ENCODE data around the gene TFAP2E. TPM values are rescaled to one million over a fixed set of nuclear protein-coding genes. Genes with fewer than 3 reads are reported as not detected.

The TFAP2E gene
- total RNA-seq, 4 donors from 2014 or later: 3.2 to 9.0 (median 5.2) TPM

DNA sequence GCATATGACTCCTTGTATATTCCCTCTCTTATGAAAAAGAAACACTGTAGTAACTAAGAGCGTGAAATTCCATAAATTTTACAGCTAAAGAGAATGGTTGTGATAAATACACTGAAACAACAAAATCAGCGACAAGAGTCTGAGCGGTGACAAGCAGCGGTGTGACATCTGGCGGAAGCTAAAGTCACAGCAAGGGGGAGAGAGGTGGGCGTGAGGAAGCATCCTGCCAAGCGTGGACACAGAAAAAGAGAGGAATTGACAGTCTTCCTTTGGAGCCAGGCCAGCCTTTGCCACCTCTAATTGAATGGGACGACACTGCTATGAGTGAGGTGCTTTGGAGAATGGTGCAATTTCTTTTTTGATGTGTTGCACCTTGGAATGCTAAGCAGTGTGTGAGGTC, 42.3 kb downstream of the TFAP2E start:
- Histone ChIP-seq H3K36me3 (peaks cover 39% of the 10 kb centered on the region), H3K27me3 (no peaks in the 10 kb centered on the region), H3K4me3 (no peak overlapping the region), H3K27ac (no peak overlapping the region), H3K4me1 (no peaks in the 10 kb centered on the region), H3K9me3 (no peaks in the 10 kb centered on the region)
- 85% methylated on average over 8 of the region's 8 CpGs for WGBS
- no peak for DNase-seq (ENCODE audit: low spot score in 2 of 2)
- TF ChIP-seq, protein P1, sequence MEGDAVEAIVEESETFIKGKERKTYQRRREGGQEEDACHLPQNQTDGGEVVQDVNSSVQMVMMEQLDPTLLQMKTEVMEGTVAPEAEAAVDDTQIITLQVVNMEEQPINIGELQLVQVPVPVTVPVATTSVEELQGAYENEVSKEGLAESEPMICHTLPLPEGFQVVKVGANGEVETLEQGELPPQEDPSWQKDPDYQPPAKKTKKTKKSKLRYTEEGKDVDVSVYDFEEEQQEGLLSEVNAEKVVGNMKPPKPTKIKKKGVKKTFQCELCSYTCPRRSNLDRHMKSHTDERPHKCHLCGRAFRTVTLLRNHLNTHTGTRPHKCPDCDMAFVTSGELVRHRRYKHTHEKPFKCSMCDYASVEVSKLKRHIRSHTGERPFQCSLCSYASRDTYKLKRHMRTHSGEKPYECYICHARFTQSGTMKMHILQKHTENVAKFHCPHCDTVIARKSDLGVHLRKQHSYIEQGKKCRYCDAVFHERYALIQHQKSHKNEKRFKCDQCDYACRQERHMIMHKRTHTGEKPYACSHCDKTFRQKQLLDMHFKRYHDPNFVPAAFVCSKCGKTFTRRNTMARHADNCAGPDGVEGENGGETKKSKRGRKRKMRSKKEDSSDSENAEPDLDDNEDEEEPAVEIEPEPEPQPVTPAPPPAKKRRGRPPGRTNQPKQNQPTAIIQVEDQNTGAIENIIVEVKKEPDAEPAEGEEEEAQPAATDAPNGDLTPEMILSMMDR (IDR thresholded peaks at IDR 0.05): no peak
- TF ChIP-seq EP300 (IDR thresholded peaks at IDR 0.05) (no peak), POLR2A (IDR thresholded peaks at IDR 0.05) (no peak), POLR2AphosphoS5 (IDR thresholded peaks at IDR 0.05) (no peak)

DNA sequence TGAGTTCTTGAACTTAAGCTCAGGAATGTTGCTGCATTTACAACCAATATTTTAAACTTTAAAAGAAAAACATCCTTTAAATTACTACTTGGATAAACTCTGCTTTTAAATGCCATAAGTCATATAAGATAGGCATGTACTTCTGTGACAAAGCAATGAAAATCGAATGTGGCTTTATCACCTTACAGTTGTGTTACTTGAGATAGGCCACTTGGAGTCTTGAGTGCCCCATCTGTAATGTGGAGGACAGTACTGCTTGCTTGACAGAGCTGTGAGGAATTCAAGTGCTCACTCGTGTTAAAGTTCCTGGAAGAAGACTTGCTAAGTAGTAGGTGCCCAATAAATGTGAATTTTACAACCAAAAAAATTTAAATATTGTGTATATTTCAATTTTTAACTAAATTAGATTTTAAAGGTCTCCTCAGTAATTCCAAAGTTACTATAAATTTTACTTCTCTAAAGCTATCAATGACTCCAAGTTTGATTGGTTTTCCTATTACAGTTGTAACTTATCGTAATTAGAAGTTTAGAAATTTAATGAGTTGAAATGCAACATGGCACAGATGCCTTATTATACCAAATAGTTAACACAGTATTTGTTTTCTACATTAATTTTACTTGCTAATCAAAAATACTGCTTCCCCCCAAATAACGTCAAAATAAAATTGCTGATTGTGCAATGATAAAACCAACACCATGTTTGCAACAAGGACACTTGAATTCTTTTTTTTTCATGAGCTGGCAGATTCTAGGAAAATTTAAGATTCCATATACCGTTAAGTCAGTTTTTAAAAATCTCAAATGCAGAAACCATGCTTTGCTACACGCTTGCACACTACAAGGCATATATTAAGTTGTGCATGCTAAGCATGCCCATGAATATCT, 46.4 kb downstream of the TFAP2E start:
- no peak for DNase-seq (ENCODE audit: low spot score in 2 of 2)
- TF ChIP-seq POLR2A (IDR thresholded peaks at IDR 0.05) (no peak), POLR2AphosphoS5 (IDR thresholded peaks at IDR 0.05) (no peak), EP300 (IDR thresholded peaks at IDR 0.05) (no peak)
- TF ChIP-seq, protein P1 (IDR thresholded peaks at IDR 0.05): no peak
- Histone ChIP-seq H3K27me3 (no peaks in the 10 kb centered on the region), H3K36me3 (peaks cover 35% of the 10 kb centered on the region), H3K4me1 (no peaks in the 10 kb centered on the region), H3K4me3 (no peak overlapping the region), H3K27ac (no peak overlapping the region), H3K9me3 (no peaks in the 10 kb centered on the region)
- 82% methylated on average over 6 of the region's 6 CpGs for whole genome bisulfite sequencing

DNA sequence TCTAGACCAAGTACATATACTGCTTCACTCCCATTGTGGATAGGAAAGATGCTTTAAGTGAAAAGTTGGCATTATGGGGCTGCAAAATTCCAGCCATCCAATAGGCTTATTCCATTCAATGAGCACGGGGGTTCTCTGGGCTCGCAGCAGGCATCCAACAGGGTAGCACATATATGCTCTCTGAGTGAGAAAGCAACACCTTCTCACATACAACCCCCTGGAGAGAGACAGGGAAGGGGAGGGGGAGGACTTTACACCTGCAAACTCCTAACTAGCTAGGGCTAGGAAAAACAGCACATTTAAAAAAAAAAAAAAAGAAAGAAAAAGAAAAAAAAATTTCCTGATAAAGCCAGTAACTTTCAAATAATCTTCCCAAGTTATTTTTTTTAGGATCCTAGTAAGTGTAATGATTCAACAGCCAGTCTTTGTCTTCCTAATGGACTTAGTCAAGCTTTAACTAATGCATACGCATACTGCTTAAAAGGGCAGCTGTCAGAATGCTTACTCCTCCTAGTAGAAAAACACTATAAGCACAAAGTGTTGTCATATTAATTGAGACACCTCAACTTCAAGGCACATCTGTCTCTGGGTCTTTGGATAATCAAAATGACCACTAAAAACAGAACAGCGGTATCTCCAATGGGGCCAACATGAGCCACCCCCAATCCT, 49.5 kb downstream of the TFAP2E start:
- Histone ChIP-seq H3K36me3 (peaks cover 33% of the 10 kb centered on the region), H3K9me3 (no peaks in the 10 kb centered on the region), H3K4me3 (no peak overlapping the region), H3K4me1 (no peaks in the 10 kb centered on the region), H3K27me3 (no peaks in the 10 kb centered on the region), H3K27ac (no peak overlapping the region)
- no peak for DNase-seq (ENCODE audit: low spot score in 2 of 2)
- TF ChIP-seq, protein P1 (IDR thresholded peaks at IDR 0.05): no peak
- TF ChIP-seq POLR2AphosphoS5 (IDR thresholded peaks at IDR 0.05) (no peak), POLR2A (IDR thresholded peaks at IDR 0.05) (no peak), EP300 (IDR thresholded peaks at IDR 0.05) (no peak)
- 81% methylated on average over 4 of the region's 4 CpGs for WGBS

DNA sequence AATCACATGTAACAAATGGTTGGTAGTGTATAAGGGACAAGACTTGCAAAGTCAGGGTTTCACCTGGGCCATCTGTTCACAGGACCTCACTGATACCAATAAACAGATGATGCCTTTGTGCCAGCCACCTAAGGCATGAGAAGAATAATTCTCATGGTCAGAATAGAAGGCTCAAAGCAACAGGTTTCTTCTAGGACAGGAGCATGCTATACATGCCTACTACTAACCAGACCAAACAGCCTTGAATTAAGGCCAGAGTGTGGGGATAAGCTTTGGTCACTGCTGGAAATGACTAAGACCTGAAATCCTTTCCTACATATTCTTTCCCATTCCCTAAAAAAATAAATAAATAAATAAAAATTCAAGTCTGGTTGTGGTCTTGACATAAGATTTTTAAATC, 50.7 kb downstream of the TFAP2E start:
- TF ChIP-seq EP300 (IDR thresholded peaks at IDR 0.05) (no peak), POLR2AphosphoS5 (IDR thresholded peaks at IDR 0.05) (no peak), POLR2A (IDR thresholded peaks at IDR 0.05) (no peak)
- TF ChIP-seq, protein P1 (IDR thresholded peaks at IDR 0.05): no peak

DNA sequence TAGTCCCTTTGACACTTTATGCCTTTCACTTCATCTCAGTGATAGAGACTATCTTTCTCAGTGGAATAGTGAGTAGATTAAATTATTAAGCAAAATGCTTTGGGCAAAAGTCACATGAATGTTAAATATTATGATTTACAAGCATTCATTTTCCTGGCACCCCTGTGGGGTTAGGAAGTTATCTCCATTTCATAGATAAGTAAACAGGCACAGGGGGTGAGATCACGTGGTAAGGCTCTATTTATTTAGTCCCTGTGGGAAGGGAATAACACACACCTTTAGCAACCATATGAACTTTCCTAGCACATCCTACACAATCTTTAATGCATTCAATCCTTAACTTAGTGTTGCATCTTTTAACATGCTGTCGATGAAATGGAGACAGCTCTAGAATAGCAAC, 55.9 kb downstream of the TFAP2E start:
- no peaks in the 10 kb centered on the region for H3K27me3 ChIP-seq
- TF ChIP-seq EP300 (IDR thresholded peaks at IDR 0.05) (no peak), POLR2AphosphoS5 (IDR thresholded peaks at IDR 0.05) (no peak), POLR2A (IDR thresholded peaks at IDR 0.05) (no peak)
- TF ChIP-seq, protein P1 (IDR thresholded peaks at IDR 0.05): no peak
- no peak overlapping the region for H3K4me3 ChIP-seq
- no peak for DNase-seq (ENCODE audit: low spot score in 2 of 2)
- H3K4me1 ChIP-seq: no peaks in the 10 kb centered on the region
- H3K36me3 ChIP-seq: peaks cover 73% of the 10 kb centered on the region
- H3K27ac ChIP-seq: no peak overlapping the region
- no peaks in the 10 kb centered on the region for H3K9me3 ChIP-seq
- 34% methylated on average over 2 of the region's 2 CpGs for WGBS

More for the DNA sequence above, 50.7 kb downstream of the TFAP2E start:
- Histone ChIP-seq H3K36me3 (peaks cover 37% of the 10 kb centered on the region), H3K27ac (no peak overlapping the region), H3K4me3 (no peak overlapping the region), H3K9me3 (no peaks in the 10 kb centered on the region), H3K27me3 (no peaks in the 10 kb centered on the region), H3K4me1 (no peaks in the 10 kb centered on the region)
- no peak for DNase-seq (ENCODE audit: low spot score in 2 of 2)

Data from suprapubic skin (tissue), 4 donors.